HFFc6 (cell line): ENCODE data around the gene MDGA2. TPM values are rescaled to one million over a fixed set of nuclear protein-coding genes. Genes with fewer than 3 reads are reported as not detected.

Experiments
- DNase-seq: peaks from one replicate; pipeline ENCODE4 v3.0.0-alpha.2; 2018
- H3K27ac Mint-ChIP-seq: 2 replicates; pipeline ENCODE4 v1.8.0; 2020; ENCODE audit warnings: mild to moderate bottlenecking, mixed read lengths
- H3K27me3 Mint-ChIP-seq: 2 replicates; pipeline ENCODE4 v1.8.0; 2021; ENCODE audit warnings: mild to moderate bottlenecking, moderate library complexity, mixed read lengths; ENCODE audit not compliant: insufficient read depth
- H3K36me3 Mint-ChIP-seq: 2 replicates; pipeline ENCODE4 v1.8.0; 2021; ENCODE audit warnings: low read depth, mixed read lengths
- H3K4me1 Mint-ChIP-seq: 2 replicates; pipeline ENCODE4 v1.8.0; 2020; ENCODE audit warnings: low read depth, mixed read lengths
- H3K4me3 Mint-ChIP-seq: 2 replicates; pipeline ENCODE4 v1.8.0; 2020; ENCODE audit warnings: mild to moderate bottlenecking, moderate library complexity, mixed read lengths
- H3K9me3 Mint-ChIP-seq: 2 replicates; pipeline ENCODE4 v1.8.0; 2020; ENCODE audit warnings: mild to moderate bottlenecking, mixed read lengths
- CTCF ChIP-seq: fragments of 200-600 bp; sonication (generic); IDR thresholded peaks from 2 replicates; pipeline ENCODE4 v1.5.0; 2021; ENCODE audit warnings: antibody characterized with exemption, mild to moderate bottlenecking
- total RNA-seq, 6 experiments: library from RNA; stranded (reverse); fragmentation: NEBNext Ultra II Directional; extraction: Animal tissue kit (Norgen Biotek cat#: 25700); gene quantifications; 2 replicates in 1 of 6; 3 replicates in 5 of 6; pipeline ENCODE4 v1.2.3, GENCODE V29; 2021

Gene MDGA2
- total RNA-seq, 6 experiments from 2014 or later, result not detected

GRCh38 chr14:46887144-46887543 lies 788.3 kb downstream of the MDGA2 start:
- Mint-ChIP-seq H3K9me3 (peaks cover 10% of the 10 kb centered on the region), H3K27me3 (no peaks in the 10 kb centered on the region), H3K36me3 (no peaks in the 10 kb centered on the region; the same call in 1 of the 2 replicates), H3K27ac (no peak overlapping the region), H3K4me1 (no peaks in the 10 kb centered on the region), H3K4me3 (no peak overlapping the region)
- DNase-seq, result no peak
- no peak for TF ChIP-seq CTCF

GRCh38 chr14:46885566-46885965 lies 789.8 kb downstream of the MDGA2 start:
- H3K4me1 Mint-ChIP-seq, result no peaks in the 10 kb centered on the region

GRCh38 chr14:46861753-46862152 lies 813.7 kb downstream of the MDGA2 start:
- TF ChIP-seq CTCF, result no peak
- Mint-ChIP-seq H3K4me1 (no peaks in the 10 kb centered on the region), H3K27me3 (no peaks in the 10 kb centered on the region), H3K36me3 (no peaks in the 10 kb centered on the region), H3K27ac (no peak overlapping the region), H3K4me3 (no peak overlapping the region), H3K9me3 (peaks cover 24% of the 10 kb centered on the region)
- DNase-seq, result no peak

More at GRCh38 chr14:46885566-46885965, 789.8 kb downstream of the MDGA2 start:
- Mint-ChIP-seq H3K27me3 (no peaks in the 10 kb centered on the region), H3K36me3 (no peaks in the 10 kb centered on the region; the same call in 1 of the 2 replicates), H3K4me3 (no peak overlapping the region), H3K27ac (no peak overlapping the region), H3K9me3 (peaks cover 9% of the 10 kb centered on the region)
- TF ChIP-seq CTCF, result no peak
- no peak for DNase-seq

DNA sequence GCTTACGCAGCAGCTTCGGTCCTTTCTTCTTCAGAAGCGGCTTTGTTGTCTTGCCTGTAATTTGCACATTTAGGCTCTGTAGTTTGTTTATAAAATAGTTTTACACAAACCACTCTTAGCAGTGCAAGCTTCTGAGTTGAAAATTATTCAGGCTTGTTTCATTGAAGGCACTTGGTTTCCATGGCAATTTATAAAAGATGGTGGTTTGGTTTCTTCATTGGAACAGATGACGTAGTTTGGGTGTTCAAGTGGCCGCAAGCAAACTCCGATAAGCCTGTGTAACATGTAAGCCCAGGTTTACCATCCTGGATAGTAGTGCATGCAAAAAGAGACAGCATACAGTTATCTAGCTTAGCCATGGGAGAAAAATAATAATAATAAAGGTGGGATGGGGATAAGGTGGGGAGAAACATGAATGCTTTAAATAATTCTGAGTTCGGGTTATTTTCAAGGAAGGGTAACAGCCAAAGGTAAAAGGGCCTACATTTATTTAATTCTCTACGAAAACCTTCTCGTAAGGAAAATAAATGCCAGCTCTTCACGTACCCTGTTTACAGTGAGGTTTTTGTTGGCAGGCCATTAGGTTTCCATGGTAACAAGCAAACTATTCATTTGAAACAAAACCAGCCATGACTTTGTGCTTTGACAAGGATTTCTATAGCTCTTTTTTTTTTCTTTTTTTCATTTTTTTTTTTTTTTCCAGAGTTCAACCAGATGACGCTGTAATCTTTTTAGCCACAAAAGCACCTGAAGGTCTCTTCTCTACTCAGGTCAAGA lies 834.3 kb downstream of the MDGA2 start:
- H3K27me3 Mint-ChIP-seq, result no peaks in the 10 kb centered on the region
- no peak for TF ChIP-seq CTCF
- DNase-seq, result no peak
- H3K4me1 Mint-ChIP-seq, result no peaks in the 10 kb centered on the region
- H3K36me3 Mint-ChIP-seq, result no peaks in the 10 kb centered on the region
- peaks cover 32% of the 10 kb centered on the region for H3K9me3 Mint-ChIP-seq
- H3K27ac Mint-ChIP-seq, result no peak overlapping the region
- H3K4me3 Mint-ChIP-seq, result no peak overlapping the region

GRCh38 chr14:46820291-46820690 lies 855.1 kb downstream of the MDGA2 start:
- no peak for DNase-seq
- TF ChIP-seq CTCF, result no peak
- Mint-ChIP-seq H3K27me3 (no peaks in the 10 kb centered on the region; the same call in 1 of the 2 replicates), H3K4me3 (no peak overlapping the region), H3K27ac (no peak overlapping the region), H3K4me1 (no peaks in the 10 kb centered on the region), H3K9me3 (peaks cover 40% of the 10 kb centered on the region), H3K36me3 (no peaks in the 10 kb centered on the region)
